Omental fat pad (tissue), 4 donors: ENCODE data around the gene NKPD1. TPM values are rescaled to one million over a fixed set of nuclear protein-coding genes. Genes with fewer than 3 reads are reported as not detected.

ENCODE experiments used
- ATAC-seq: fragments of 150-250 bp; one replicate; pipeline ENCODE4 v1.9.1; 2016; ENCODE audit warnings: mild to moderate bottlenecking, moderate library complexity; ENCODE audit not compliant: low FRiP score
- DNase-seq: peaks from one replicate; pipeline ENCODE4 v3.0.0-alpha.2; 2019; ENCODE audit warnings: low spot score
- total RNA-seq, 4 donors: library from RNA; depleted of rRNA; stranded (reverse); fragments of >200 nt; gene quantifications; one replicate each; pipeline ENCODE4 v1.1.0, GENCODE V29; 2016
- TF ChIP-seq, protein P1 (sequence below), 3 donors: fragments of 450-650 bp; IDR thresholded peaks; one replicate each; pipeline ENCODE4 v1.5.1; 2016 to 2017; ENCODE audit warnings: antibody characterized with exemption in 3 of 3, mild to moderate bottlenecking in 3 of 3, moderate library complexity in 2 of 3

Gene NKPD1
- total RNA-seq, 4 donors from 2014 or later: 0.19 to 0.72 TPM; not detected in 2

DNA sequence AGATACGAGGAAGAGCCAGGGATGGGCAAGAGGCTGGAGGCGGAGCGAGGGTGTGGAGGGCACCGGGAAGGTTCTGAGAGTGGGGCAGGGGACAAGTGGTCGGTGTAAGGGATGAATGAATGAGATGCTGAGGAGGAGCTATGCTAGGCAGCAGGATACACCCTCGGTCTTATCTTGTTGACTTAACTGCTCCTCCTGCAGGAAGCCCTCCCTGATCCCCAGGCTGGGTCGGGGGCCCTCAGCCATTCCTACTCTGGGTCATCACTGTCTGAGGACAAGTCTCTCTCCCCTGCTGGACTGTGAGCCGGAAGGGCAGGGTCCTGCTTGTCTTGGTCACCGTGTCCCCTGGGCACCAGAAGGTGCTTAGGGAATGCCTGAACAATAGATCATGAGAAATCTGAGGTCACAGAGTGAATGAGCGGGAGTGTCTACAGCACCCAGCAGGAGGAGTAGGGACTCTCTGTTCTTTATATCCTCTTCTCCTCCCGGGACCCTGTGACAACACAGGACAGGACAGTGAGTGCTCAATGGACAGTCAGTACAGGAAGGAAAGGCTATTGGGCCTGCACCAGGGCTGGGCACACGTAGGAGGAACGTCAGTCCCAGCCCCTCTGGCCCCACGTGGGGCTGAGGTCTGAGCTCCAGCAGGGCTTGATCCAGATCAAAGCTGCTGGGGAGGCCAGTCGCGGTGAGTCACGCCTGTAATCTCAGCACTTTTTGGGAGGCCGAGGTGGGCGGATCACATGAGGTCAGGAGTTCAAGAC lies 6.5 kb downstream of the NKPD1 start:
- peak; percentile 14 for ATAC-seq

DNA sequence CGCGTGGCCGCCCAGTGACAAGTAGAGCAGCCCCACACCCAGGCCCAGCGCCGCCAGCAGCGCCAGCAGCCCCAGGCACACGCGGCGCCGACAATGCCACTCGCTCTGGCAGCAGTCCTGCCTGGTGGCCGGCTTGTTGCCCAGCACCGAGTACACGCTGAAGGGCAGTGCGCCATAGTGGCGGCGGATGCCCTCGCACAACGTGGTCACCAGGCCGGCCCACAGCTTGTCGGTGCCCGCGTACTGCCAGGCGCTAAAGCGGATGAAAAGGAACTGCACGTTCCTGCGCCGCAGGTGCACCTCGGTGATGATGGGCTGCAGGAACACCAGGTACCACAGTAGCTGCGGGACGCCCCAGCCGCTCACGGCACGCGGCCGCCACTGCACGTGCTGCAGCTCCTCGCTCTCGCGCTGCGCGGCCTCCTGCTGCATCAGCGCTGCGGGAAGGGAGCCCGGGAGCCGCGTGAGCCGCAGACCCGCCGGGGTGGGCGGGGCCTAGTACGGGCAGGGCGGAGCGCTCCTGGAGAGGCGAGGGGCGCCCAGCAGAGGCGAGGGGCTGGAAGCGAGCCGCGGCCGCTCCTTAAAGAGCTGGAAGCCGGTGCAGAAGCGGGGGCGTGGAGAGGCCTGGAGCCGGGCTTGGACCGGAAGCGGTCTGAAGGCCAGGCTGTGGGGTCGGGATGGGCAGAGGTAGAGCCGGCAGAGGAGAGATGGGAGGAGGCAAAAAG lies 7.3 kb downstream of the NKPD1 start:
- TF ChIP-seq, protein P1, sequence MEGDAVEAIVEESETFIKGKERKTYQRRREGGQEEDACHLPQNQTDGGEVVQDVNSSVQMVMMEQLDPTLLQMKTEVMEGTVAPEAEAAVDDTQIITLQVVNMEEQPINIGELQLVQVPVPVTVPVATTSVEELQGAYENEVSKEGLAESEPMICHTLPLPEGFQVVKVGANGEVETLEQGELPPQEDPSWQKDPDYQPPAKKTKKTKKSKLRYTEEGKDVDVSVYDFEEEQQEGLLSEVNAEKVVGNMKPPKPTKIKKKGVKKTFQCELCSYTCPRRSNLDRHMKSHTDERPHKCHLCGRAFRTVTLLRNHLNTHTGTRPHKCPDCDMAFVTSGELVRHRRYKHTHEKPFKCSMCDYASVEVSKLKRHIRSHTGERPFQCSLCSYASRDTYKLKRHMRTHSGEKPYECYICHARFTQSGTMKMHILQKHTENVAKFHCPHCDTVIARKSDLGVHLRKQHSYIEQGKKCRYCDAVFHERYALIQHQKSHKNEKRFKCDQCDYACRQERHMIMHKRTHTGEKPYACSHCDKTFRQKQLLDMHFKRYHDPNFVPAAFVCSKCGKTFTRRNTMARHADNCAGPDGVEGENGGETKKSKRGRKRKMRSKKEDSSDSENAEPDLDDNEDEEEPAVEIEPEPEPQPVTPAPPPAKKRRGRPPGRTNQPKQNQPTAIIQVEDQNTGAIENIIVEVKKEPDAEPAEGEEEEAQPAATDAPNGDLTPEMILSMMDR (IDR thresholded peaks at IDR 0.05): no peak
- peak; percentile 54 for ATAC-seq
- no peak for DNase-seq

More for the DNA sequence above, 6.5 kb downstream of the NKPD1 start:
- TF ChIP-seq, protein P1 (IDR thresholded peaks at IDR 0.05): no peak
- DNase-seq: no peak

DNA sequence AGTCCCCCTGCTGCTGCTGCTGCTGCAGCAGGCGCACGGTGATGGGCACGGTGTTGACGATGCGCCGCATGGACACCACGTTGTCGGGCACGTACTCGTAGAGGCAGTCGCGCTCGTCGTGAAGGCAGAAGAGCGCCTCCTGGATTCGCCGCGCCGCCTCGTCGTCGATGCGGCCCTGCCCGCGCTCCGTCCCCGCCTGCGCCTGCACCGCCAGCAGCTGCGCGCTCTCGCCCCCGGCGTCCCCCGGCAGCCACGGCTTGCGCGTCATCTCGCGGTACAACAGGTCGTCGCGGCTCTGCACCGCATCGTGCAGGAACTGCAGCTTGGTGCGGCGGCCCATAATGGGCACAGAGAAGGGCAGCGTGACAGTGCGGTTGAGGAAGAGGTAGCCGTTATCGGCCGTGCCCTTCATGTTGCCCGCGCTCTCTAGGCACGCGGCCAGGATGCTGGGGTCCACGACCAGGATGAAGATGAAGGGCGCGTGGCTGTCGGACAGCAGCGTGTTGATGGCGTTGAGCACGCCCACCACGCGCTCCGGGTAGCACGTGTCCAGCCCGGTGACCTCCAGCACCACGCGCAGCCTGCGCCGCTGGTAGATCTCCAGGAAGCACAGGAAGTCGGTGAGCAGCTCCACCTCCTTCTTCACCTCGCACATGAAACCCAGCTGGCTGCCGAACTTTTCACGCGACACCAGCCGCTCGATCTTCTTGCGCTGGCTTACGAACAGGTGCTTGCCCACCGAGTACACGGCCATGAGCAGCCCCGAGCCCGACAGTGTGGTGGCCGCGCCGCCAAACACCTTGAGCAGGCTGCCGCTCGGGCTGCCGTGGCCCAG lies 8.1 kb downstream of the NKPD1 start:
- TF ChIP-seq, protein P1 (IDR thresholded peaks at IDR 0.05): no peak
- peak; percentile 23 for ATAC-seq

DNA sequence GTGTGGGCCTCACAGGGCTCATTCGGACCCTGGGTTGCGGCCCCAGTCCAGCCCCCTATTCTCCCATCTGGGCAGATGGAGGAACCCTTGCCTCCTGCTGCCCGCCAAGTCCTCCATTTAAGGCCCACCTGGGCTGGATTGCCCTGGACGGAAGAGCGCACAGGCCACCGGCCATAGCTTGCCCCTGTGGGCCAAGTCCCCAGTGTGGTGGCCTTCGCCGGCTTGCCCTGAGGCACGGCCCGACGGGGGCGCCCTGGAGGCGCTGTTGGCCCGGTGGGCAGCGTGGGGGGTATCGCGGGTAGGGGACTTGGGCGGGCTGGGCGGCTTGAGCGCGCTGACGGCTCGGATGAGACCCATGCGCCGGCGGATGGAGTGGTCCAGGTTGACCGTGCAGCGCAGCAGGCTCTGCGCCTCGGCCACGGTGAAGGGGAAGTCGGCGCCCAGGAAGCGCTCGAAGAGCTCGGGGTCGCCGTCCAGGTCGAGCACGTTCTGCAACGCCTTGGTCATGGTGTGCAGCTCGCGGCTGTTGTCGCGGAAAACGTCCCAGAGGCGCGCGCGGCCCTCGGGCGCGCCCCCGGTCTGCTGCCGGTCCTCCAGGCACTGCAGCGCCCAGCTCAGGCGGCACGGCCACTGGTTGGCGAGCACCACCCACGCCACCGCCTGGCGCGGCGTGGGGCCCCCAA lies 8.8 kb downstream of the NKPD1 start:
- TF ChIP-seq, protein P1 (IDR thresholded peaks at IDR 0.05): no peak
- ATAC-seq: no peak
- no peak for DNase-seq

More for the DNA sequence above, 8.1 kb downstream of the NKPD1 start:
- no peak for DNase-seq

DNA sequence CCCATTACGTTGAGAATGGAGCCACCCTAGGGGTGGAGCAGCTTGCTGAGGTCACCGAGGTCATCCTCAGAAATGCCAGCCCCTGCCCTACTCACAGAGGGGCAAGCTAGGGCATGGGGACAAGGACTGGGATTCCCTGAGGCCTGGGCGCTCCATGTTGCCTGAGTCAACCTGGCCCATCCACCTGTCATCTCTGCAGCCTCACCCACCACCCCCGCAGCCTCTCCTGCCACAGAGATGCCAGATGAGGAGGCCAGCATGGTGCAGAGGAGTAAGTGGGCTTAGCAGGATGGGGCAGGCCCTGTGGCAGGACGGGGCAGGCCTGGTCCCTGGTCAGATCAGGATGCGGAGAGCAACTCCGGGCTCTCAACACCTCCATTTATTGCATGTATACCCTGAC lies 9.5 kb downstream of the NKPD1 start:
- TF ChIP-seq, protein P1 (IDR thresholded peaks at IDR 0.05): no peak
- ATAC-seq (no peak), DNase-seq (no peak)

DNA sequence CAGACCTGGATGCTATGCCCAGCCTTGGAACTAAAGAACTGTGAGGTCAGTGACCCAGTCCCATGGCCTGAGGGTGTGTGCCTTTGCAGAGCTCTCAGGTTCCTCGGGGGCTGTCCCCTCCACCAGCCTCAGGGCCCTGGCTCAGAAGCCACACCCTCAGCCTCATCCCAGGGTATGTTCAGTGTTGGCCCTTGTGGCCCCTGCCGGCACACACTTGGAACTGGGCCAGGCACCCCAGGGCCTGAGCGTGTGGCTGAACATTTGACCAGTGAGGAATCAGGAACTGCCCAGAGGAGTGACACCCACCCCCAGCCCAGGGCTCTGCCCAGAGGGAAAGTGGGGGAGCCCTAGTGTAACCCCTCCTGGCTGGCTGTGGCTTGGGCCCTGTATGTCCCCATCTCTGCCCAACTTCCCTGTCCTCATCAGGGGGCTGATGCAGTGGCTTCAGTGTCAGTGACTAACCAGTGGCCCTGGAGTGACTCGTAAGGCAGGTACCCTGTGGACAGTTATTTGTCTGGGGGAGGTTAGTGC lies 10.0 kb downstream of the NKPD1 start:
- no peak for DNase-seq
- no peak for ATAC-seq
- TF ChIP-seq, protein P1 (IDR thresholded peaks at IDR 0.05): no peak
